HG03439 (cell line): ENCODE measurements around the gene AGAP6.
"Not testable (repeated sequence)": the region's sequence is repeated elsewhere in the genome, so short reads cannot be mapped to it uniquely, and the experiment has no call there.

Source experiments
- ATAC-seq: cut with Tn5 transposase; IDR thresholded peaks from one replicate; pipeline ENCODE4 v1.9.1; 2021; ENCODE audit warnings: mild to moderate bottlenecking, moderate library complexity; ENCODE audit not compliant: unreplicated experiment

The AGAP6 gene

DNA sequence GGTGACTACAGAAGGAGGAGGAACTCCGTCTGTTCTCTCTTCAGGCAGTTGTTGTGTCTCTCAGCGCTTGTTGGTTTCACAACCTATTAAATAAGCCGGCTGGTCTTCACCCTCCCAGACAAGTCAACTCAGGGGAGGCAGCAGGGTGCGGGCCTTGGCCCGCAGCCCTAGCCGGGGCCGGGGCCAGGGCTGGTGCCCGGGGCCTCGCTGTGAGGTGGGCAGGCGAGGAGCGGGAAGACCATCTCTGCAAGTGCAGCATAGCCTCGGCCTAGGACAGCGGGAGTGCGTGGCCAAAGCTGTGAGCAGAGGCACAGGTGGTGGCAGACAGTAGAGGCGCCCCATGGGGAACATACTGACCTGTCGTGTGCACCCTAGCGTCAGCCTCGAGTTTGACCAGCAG, at the start of gene AGAP6:
AGAP6 (plus strand) TSS at position 31 of the 400 bp plus-strand sequence; CDS start at position 341, 310 bp downstream.
- not testable (repeated sequence) for ATAC-seq

DNA sequence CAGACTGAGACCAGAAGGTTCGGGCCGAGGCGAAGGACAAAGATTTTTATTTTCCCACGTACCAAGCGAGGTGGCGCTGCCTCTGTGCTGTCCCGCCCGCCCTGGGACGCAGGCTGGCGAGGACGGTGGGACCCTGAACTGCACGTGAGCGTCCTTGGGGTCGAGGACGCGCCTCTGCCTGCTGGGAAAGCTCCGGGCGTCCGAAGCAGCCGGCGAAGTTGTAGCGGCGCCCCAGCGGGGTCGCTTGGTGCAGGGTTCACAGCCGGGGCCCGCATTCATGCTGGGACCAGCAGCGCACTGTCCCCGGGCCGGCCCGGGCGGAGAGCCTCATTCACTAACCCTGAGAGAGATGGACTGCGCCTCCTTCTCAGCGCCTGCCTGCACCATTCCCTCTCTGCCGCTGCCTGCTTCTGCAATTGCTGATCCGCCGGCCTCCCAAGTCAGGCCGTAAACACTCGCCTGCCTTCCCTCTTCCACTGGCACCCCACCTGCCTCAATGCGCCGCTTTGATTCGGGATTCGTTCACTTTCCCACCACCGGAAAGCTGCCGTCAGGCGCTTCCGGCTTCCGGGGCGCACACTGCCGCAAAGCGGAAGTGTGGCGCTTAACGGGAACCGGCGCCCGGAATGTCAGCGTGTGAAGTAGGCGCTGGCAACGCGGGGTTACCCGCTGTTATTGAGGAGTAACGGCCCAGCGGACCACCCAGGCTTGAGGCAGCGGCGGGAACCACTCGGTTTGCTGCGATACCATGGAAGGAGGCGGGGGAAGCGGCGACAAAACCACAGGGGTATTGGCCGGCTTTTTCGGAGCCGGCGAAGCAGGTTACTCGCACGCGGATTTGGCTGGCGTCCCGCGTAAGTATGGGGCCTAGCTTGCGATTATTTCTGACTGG, 46.5 kb upstream of the AGAP6 start, which contains the start of the genes PARG and TIMM23B:
PARG (minus strand) TSS at position 581 of the 892 bp plus-strand sequence; CDS start at position 279, 302 bp downstream.
TIMM23B (plus strand) TSS at position 607 of the 892 bp plus-strand sequence; CDS start at position 749, 142 bp downstream.
- peak; percentile 65 for ATAC-seq

DNA sequence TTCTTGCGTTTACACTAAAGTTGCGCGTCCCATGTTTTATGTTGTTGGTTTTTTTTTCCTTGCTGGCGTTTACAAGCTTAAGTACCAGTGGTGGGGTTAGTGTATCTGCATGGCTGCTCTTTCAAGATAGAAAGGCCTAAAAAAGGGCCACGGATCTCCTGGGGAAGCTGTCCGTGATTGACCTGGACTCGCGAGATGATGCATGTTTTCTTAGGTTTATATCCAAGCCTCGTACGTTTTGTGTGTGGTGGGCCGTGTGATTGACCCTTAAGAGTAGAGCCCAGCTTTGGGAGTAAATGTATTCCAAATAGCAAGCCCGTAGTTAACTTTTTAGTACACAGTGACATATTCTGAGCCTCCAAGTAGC, 45.9 kb upstream of the AGAP6 start:
- ATAC-seq, result peak; percentile 8

DNA sequence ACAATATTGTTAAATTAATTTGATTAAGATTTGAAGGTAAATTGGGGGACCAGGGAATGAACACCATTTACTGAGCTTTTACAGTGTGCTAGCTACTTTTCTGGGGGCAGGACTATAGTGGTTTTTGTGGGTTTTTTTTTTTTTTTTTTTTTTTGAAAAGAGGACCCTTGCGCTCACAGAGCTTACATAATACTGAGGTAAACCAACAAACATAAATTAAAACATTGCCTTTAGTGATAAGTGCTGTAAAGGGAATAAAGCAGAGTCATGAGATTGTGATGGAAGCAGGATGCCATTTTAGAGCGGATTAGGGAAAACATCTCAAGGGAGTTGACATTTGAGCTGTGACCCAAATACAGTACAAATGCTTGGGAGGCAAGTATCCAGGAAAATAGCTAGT, 44.6 kb upstream of the AGAP6 start:
- not testable (repeated sequence) for ATAC-seq

DNA sequence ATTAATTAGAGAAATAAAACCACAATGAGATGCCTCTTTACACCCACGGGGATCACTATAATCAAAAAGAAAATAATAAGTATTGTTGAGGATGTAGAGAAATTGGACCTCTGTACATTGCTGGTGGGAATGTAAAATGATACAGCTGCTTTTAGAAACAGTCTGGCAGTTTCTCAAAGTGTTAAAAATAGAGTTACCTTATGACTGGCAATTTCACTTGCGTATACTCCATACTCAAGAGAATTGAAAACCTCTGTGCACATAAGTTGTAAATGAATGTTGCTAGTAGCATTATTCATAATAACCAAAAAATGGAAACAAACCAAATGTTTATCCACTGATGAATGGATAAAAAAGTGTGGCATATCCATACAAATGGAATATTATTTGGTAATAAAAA, 40.1 kb upstream of the AGAP6 start:
- not testable (repeated sequence) for ATAC-seq

DNA sequence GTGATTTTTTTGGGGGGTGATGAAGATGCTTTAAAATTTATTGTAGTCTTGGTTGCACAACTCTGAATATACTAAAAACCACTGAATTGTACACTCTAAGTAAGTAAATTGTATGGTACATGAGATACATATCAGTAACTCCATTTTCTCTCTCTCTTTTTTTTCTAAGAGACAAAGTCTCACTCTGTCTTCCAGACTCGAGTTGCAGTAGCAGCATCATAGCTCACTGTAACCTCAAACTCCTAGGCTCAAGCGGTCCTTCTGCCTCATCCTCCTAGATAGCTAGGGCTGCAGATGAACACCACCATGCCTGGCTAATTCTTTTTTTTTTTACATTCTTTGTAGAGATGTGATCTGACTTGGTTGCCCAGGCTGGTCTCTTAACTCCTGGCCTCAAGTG, 39.5 kb upstream of the AGAP6 start:
- ATAC-seq, result not testable (repeated sequence)

DNA sequence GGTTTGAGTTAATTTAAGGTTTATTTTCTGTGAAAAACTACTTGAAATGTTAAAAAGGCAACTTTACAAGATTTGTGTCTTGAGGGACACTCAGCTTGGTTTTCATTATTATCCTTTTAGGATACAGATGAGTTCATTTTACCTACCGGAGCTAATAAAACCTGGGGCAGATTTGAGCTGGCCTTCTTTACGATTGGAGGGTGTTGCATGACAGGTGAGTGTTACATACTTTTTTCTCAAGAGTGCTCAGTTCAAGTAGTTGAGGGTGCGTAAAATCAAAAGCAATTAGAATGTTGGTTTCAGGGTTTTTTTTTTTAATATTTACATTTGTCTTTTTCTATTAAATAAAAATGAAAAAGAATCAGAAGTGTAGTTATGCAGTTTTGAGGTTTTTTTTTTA, 36.2 kb upstream of the AGAP6 start:
- ATAC-seq, result not testable (repeated sequence)

- ATAC-seq, result not testable (repeated sequence)
Measured at GRCh38 chr10:49953122-49953521, 35.1 kb upstream of the AGAP6 start.

DNA sequence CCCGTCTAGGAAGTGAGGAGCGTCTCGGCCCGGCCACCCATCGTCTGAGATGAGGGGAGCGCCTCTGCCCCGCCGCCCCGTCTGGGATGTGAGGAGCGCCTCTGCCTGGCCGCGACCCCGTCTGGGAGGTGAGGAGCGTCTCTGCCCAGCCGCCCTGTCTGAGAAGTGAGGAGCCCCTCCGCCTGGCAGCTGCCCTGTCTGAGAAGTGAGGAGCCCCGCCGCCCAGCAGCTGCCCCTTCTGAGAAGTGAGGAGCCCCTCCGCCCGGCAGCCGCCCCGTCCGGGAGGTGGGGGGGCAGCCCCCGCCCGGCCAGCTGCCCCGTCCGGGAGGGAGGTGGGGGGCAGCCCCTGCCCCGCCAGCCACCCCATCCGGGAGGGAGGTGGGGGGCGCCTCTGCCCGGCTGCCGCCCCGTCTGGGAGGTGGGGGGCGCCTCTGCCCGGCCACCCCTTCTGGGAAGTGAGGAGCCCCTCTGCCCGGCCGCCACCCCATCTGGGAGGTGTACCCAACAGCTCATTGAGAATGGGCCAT, 17.8 kb upstream of the AGAP6 start:
- ATAC-seq, result not testable (repeated sequence)

- ATAC-seq, result not testable (repeated sequence)
Measured at GRCh38 chr10:49971466-49971865, 16.7 kb upstream of the AGAP6 start.

DNA sequence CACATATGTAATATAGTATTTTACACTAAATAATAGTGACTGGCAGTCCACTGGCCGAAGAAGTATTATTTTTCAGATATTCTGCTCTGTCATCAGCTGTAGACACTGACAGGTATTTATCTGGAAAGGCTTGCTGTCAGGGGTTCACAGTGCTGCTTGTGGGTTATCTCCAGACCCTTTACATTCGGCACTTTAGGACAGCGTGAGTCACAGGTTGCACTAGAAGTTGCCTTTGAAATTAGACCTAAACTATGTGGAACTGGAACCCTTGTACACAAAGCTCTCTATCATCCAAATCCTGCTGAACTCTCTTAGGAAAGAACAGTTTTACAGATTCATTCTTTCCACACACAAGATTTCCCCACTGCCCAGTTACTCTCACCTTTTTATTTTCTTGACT, 16.1 kb upstream of the AGAP6 start:
- ATAC-seq, result not testable (repeated sequence)

GRCh38 chr10:49977756-49978155, 10.4 kb upstream of the AGAP6 start:
- ATAC-seq, result not testable (repeated sequence)

GRCh38 chr10:49987207-49987606, 999 bp upstream of the AGAP6 start:
- ATAC-seq, result not testable (repeated sequence)

- ATAC-seq, result not testable (repeated sequence)
Measured at GRCh38 chr10:49995321-49995720, 7.1 kb downstream of the AGAP6 start.

GRCh38 chr10:50014024-50014423, 25.8 kb downstream of the AGAP6 start:
- ATAC-seq, result not testable (repeated sequence)

- not testable (repeated sequence) for ATAC-seq
Measured at GRCh38 chr10:50015596-50016220, 27.5 kb downstream of the AGAP6 start.

DNA sequence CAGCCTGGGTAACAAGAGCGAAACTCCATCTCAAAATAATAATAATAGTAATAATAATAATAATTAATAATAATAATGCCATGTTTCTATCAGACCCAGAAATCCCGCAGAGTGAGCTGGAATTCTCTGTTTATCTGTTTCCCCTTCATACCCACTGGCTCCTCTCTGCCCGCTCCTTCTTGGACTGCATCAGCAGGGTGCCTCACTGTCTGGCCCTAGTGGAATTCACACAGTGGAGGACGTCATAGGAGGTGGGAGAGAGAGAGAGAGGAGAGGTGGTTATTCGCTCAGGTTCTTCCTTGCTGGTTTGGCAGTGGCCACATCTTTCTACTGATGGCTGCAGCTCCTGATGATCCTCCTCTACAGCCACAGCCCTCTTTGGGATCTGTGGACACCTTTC, 28.7 kb downstream of the AGAP6 start:
- not testable (repeated sequence) for ATAC-seq

DNA sequence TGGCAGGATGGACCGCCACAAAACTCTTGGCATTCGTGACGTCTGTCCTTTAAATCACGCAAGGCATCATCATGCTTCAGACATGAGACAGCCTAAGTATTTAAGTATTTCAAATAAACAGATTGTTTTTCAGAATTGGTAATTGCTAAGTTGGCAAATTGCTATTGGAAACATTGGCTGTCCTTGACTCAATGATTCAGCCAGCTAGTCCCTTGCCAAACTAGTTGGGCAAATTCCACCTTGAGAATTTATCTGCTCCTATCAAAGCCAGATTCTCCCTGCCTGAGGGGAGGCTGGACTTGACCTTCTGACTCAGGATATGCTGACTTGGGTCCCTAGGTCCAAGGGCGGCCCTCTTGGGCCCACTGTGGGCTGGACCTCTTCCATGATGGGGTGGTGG, 29.4 kb downstream of the AGAP6 start:
- not testable (repeated sequence) for ATAC-seq

GRCh38 chr10:50019279-50019678, 31.1 kb downstream of the AGAP6 start:
- ATAC-seq, result not testable (repeated sequence)

GRCh38 chr10:50020451-50021024, 32.3 kb downstream of the AGAP6 start:
- not testable (repeated sequence) for ATAC-seq

DNA sequence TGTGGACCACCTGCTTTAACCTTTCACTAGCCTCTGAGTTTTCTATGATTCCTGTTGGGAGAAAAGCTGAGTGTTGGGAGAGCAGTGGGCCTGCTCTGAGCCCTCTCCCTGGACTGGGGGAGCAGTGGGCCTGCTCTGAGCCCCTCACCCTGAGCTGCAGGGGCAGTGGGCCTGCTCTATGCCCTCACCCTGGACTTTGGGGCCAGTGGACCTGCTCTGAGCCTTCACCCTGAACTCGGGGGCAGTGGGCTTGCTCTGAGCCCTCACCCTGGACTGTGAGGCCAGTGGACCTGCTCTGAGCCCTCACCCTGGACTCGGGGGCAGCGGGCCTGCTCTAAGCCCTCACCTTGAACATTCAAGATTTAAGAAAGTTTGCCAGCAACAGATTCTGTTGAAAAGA, 33.4 kb downstream of the AGAP6 start:
- no peak for ATAC-seq
